ENCODE measurements around the gene SPTLC2. TPM values are rescaled to one million over a fixed set of nuclear protein-coding genes. Genes with fewer than 3 reads are reported as not detected.

SPTLC2 gene
- total and polyA plus RNA-seq, 2 donors (not counting 1 experiment from before 2014, with no cell fraction given) = 22.8 to 25.9 TPM

DNA sequence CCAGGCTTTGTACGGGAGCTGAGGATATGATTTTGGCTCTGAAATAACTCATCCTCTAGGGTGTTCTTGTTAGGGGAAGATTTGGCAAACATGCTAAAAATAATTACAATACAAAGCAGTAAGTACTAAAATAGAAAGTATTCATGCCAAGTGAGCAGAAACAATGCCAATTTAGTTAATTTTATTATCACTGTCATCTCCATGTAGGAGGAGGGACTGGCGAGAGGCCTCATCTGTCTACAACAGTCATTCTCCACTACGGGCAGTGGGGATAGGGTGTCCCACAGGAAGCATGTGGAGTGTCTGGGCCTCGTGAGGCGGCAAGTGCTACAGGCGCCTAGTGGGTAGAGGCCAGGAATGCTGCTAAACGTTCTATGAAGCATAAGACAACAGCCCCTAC lies 121.1 kb downstream of the SPTLC2 start:
- H3K9me3 ChIP-seq (ENCODE audit: control insufficient read depth, insufficient read depth, low read depth, low read length) = no peaks in the 10 kb centered on the region
- H2AFZ ChIP-seq (ENCODE audit: low read length) = no peak overlapping the region
- no peaks in the 10 kb centered on the region for H3K79me2 ChIP-seq (ENCODE audit: control insufficient read depth, insufficient read depth, low read length)
- no peak overlapping the region for H3K4me3 ChIP-seq (replicated peaks in 1 of 4; ENCODE audit: control extremely low read depth in 1 of 4, insufficient read depth in 1 of 4, low read depth in 3 of 4, low read length in 4 of 4)
- H3K27ac ChIP-seq (ENCODE audit: insufficient read depth, low read length) = no peak overlapping the region
- H4K20me1 ChIP-seq (ENCODE audit: control insufficient read depth, extremely low read depth, insufficient read depth, low read length) = no peaks in the 10 kb centered on the region
- H3K4me1 ChIP-seq (ENCODE audit: control insufficient read depth, extremely low read depth, insufficient read depth, low read length) = no peaks in the 10 kb centered on the region
- TF ChIP-seq, protein P1, sequence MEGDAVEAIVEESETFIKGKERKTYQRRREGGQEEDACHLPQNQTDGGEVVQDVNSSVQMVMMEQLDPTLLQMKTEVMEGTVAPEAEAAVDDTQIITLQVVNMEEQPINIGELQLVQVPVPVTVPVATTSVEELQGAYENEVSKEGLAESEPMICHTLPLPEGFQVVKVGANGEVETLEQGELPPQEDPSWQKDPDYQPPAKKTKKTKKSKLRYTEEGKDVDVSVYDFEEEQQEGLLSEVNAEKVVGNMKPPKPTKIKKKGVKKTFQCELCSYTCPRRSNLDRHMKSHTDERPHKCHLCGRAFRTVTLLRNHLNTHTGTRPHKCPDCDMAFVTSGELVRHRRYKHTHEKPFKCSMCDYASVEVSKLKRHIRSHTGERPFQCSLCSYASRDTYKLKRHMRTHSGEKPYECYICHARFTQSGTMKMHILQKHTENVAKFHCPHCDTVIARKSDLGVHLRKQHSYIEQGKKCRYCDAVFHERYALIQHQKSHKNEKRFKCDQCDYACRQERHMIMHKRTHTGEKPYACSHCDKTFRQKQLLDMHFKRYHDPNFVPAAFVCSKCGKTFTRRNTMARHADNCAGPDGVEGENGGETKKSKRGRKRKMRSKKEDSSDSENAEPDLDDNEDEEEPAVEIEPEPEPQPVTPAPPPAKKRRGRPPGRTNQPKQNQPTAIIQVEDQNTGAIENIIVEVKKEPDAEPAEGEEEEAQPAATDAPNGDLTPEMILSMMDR (conservative IDR thresholded peaks at IDR 0.05 in 1 of 2, IDR thresholded peaks at IDR 0.05 in 1 of 2; ENCODE audit: low read depth in 1 of 2, low read length in 2 of 2) = no peak
- TF ChIP-seq EZH2 (IDR thresholded peaks at IDR 0.05; ENCODE audit: low read length, missing control alignments) = no peak
- no peak overlapping the region for H3K9ac ChIP-seq (ENCODE audit: insufficient read depth, low read length)
- peaks cover 19% of the 10 kb centered on the region for H3K27me3 ChIP-seq (ENCODE audit: control insufficient read depth, insufficient read depth, low read length)
- no peaks in the 10 kb centered on the region for H3K36me3 ChIP-seq (ENCODE audit: control insufficient read depth, insufficient read depth, low read length)
- no peak overlapping the region for H3K4me2 ChIP-seq (ENCODE audit: extremely low read depth, insufficient read depth, low read length)
- DNase-seq (ENCODE audit: low read depth in 2 of 2) = no peak

- Histone ChIP-seq H3K9me3 (ENCODE audit: control insufficient read depth, insufficient read depth, low read depth, low read length) (no peaks in the 10 kb centered on the region), H3K27me3 (ENCODE audit: control insufficient read depth, insufficient read depth, low read length) (no peaks in the 10 kb centered on the region), H3K79me2 (ENCODE audit: control insufficient read depth, insufficient read depth, low read length) (no peaks in the 10 kb centered on the region), H3K27ac (ENCODE audit: insufficient read depth, low read length) (no peak overlapping the region), H2AFZ (ENCODE audit: low read length) (no peak overlapping the region), H3K9ac (ENCODE audit: insufficient read depth, low read length) (no peak overlapping the region), H4K20me1 (ENCODE audit: control insufficient read depth, extremely low read depth, insufficient read depth, low read length) (no peaks in the 10 kb centered on the region), H3K4me3 (replicated peaks in 1 of 4; ENCODE audit: control extremely low read depth in 1 of 4, insufficient read depth in 1 of 4, low read depth in 3 of 4, low read length in 4 of 4) (no peak overlapping the region), H3K36me3 (ENCODE audit: control insufficient read depth, insufficient read depth, low read length) (no peaks in the 10 kb centered on the region), H3K4me2 (ENCODE audit: extremely low read depth, insufficient read depth, low read length) (no peak overlapping the region), H3K4me1 (ENCODE audit: control insufficient read depth, extremely low read depth, insufficient read depth, low read length) (peaks cover 3% of the 10 kb centered on the region)
- no peak for TF ChIP-seq EZH2 (IDR thresholded peaks at IDR 0.05; ENCODE audit: low read length, missing control alignments)
- TF ChIP-seq, protein P1 (conservative IDR thresholded peaks at IDR 0.05 in 1 of 2, IDR thresholded peaks at IDR 0.05 in 1 of 2; ENCODE audit: low read depth in 1 of 2, low read length in 2 of 2) = no peak
- no peak for DNase-seq (ENCODE audit: low read depth in 2 of 2)
These were observed 125.4 kb downstream of the SPTLC2 start for GRCh38 chr14:77491056-77491455.

DNA sequence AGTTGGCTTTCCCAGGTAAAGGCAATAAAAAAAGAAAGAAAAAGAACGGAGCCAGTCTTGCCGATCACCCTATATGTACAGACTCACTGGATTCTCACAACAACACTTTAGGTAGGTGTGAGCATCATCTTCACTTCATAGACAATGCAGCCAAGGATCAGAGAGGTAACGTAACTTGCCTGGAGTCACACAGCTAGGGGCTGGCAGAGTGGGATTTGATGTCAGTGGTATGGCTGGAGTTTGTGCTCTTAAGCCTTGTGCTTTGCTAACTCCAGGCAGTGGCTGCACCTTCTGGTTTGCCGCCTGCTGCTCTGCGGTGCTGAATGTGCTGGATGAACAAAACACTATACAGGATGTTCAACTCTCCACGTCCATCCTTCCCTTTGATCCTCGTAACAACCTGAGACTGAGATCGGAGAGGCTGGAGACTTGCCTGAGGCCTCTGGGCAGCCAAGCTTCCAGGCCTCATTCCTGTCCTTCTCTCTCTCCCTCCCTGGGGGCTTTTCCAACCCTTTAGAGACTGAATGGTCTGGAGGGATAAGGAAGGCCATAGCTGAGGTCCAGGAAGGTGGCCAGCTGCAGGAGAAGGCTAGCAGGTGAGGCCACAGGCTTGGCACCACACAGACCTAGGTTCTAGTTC lies 126.0 kb downstream of the SPTLC2 start:
- H3K36me3 ChIP-seq (ENCODE audit: control insufficient read depth, insufficient read depth, low read length) = no peaks in the 10 kb centered on the region
- TF ChIP-seq, protein P1 (conservative IDR thresholded peaks at IDR 0.05 in 1 of 2, IDR thresholded peaks at IDR 0.05 in 1 of 2; ENCODE audit: low read depth in 1 of 2, low read length in 2 of 2) = no peak
- no peak for TF ChIP-seq EZH2 (IDR thresholded peaks at IDR 0.05; ENCODE audit: low read length, missing control alignments)

More for the DNA sequence above, 126.0 kb downstream of the SPTLC2 start:
- Histone ChIP-seq H3K79me2 (ENCODE audit: control insufficient read depth, insufficient read depth, low read length) (no peaks in the 10 kb centered on the region), H3K27me3 (ENCODE audit: control insufficient read depth, insufficient read depth, low read length) (no peaks in the 10 kb centered on the region), H3K27ac (ENCODE audit: insufficient read depth, low read length) (no peak overlapping the region), H3K9me3 (ENCODE audit: control insufficient read depth, insufficient read depth, low read depth, low read length) (no peaks in the 10 kb centered on the region), H3K4me1 (ENCODE audit: control insufficient read depth, extremely low read depth, insufficient read depth, low read length) (peaks cover 3% of the 10 kb centered on the region), H2AFZ (ENCODE audit: low read length) (no peak overlapping the region), H4K20me1 (ENCODE audit: control insufficient read depth, extremely low read depth, insufficient read depth, low read length) (no peaks in the 10 kb centered on the region), H3K9ac (ENCODE audit: insufficient read depth, low read length) (no peak overlapping the region), H3K4me2 (ENCODE audit: extremely low read depth, insufficient read depth, low read length) (no peak overlapping the region), H3K4me3 (replicated peaks in 1 of 4; ENCODE audit: control extremely low read depth in 1 of 4, insufficient read depth in 1 of 4, low read depth in 3 of 4, low read length in 4 of 4) (no peak overlapping the region)
- no peak for DNase-seq (ENCODE audit: low read depth in 2 of 2)

Measured in fibroblast of lung (primary cell).